HT1080 (cell line): ENCODE data around the gene CDH4. TPM values are rescaled to one million over a fixed set of nuclear protein-coding genes. Genes with fewer than 3 reads are reported as not detected.

ENCODE experiments used
- DNase-seq: peaks from one replicate; pipeline ENCODE4 v3.0.0-alpha.2; 2015; ENCODE audit warnings: low read depth
- total RNA-seq: library from RNA; depleted of rRNA; stranded (reverse); fragments of >200 nt; shearing (Covaris generic); gene quantifications from 2 replicates; pipeline ENCODE4 v1.2.3, GENCODE V29; 2014

Gene CDH4
- total RNA-seq, 1 experiment from 2014 or later = 10.8 TPM

DNA sequence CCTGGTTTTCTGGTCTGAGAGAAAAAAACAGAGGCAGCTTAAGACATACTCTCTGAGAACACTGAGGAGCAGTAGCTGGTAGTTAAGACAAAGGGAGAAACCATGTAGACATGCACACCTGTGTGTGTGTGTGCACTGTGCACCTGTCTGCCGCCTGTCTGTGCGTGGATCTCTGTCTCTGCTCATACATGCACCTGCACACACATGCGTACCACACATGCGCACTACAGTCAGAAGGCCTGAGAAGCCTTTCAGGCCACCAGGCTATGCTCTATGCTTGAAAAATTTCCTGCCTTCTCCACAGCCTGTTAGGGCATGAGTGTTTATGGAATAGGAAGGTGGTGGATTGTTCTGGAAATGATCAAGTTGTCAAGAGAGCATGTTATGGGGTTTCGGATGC lies 103.5 kb downstream of the CDH4 start:
- no peak for DNase-seq

DNA sequence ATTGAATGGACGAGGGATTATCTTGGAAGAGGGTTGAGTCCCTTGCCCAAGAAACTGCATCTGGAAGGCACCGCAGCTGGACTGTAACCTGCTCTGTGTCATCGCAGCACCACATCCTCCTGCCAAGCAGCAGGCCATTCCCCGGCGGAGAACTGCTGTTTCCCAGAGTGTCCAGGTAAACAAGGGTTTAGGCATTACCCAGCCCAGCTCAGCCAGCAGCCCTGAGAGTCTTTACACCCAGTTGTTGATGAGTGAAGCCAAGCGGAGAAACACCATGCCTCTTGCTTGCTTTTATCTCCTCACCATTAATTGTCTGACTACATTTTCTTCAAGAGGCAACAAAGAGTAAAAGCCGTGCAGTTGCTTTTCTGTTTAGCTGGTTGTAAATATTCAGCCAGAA lies 104.1 kb downstream of the CDH4 start:
- DNase-seq = no peak

DNA sequence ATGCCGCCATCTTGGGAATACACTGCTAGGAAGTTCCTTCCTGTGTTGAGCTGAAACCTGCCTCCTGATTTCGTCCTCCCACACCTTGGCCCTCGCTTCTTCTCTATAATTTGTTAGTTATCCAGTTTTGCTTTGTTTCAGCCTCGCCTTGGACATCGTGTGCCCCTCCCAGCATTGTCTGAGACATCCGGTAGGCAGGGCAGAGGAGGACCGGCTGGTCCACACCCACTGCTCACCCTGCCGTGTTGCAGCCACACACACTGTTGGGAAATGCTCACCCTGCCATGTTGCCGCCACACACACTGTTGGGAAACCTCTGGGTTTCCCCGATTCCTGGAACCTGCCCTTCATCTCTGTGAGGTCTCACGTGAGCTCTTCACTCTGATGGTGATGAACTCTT lies 105.1 kb downstream of the CDH4 start:
- DNase-seq = no peak

DNA sequence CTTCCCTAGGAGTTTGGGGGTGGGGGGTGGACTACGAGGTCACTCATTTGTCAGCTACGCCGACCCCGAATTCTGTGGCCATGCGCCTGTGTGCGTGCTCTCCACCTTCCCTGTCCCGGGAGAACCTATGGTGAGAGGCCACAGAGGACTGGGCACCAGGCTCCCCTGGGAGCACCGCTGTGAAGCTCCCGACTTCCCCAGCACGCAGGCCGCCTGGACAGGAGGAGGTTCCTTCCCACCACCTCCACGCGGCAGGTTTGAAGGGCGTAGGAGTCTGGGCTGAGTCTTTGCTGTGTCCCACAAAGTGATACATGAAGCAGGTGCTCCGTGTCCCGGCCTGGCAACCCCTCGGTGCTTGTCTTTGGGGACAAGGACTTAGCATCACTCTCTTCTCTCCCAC lies 107.2 kb downstream of the CDH4 start:
- no peak for DNase-seq

- DNase-seq = no peak
Observed at GRCh38 chr20:61360296-61360695, 108.2 kb downstream of the CDH4 start.

DNA sequence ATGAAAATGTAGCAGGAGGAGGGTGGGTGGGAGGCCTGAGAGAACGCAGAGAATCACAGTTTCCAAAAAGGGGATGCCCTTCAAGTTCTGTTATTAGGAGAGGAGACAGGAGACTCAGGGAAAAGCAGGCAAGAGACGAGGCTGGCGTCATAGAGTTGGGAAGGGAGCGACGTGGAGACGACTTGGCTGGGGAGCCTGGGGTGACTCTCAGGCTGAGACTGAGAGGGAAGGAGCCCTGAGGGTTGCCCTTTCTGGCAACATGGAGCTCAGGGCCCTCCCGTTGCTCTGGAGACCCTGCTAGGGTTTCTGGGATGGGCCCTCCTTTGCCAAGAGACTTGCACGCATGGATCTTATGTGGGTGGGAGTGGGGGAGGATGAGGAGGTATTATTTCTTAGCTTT lies 108.9 kb downstream of the CDH4 start:
- no peak for DNase-seq

DNA sequence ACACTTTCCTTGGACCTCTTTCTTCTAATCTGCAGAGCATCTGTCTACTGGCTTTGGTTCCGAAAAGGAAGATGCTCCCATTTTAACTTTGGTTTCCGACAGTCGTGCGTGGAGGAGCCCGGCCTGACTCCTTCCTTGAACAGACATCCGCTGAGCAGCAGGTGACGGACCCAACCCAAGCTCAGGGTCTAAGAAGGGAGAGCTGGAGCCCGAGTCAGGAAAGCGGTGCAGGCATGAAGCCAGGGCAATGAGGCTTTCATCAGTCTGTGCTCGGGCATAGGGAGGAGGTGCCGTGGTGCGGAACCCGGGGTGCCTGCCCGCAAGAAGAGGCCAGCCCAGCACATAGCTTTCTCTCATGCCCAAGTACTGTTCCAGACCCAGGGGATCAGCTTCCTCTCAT lies 109.4 kb downstream of the CDH4 start:
- DNase-seq = no peak

GRCh38 chr20:61364147-61364546 lies 112.1 kb downstream of the CDH4 start:
- no peak for DNase-seq

DNA sequence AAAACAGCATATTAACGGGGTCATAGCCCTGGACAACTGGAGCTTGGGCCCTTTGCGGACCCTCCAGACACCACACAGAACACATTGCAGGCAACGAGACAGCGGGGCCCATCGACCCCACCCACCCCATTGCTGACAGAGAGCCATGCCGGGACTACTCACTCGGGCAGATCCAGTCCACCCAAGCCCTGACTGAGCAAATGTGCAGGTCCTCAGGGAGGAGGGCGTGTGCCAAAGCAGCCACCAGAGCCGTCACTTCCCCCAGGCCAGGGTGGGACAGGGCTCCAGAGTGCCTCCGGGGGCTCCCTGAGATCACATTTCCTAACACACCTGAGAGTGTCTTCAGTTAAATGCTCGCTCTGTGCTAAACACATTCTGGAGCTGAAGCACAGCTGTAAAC lies 114.9 kb downstream of the CDH4 start:
- DNase-seq = no peak

- DNase-seq = no peak
Observed at GRCh38 chr20:61369731-61370520, 117.9 kb downstream of the CDH4 start.

DNA sequence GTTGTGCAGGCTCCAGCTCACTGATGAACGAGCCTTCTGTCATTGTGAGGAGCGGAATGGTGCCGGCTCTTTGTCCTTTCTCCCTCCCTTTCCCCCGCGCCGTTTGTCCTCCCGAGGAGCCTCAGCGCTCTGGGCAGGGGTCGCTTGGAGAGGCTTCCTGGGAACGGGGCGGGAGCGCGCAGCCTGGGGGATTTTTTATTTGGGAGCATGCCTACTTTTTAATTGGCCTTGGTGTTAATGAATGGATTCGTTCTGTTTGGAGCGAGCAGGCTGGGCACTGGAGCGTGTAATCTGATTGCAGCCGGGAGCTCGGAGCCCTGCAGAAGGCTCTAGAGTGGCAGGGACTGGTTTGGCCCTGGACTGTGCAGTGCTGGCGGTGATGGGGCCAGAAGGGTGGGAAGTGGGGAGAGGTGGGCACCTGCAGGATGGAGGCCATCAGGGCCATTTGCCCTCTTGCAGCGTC lies 118.8 kb downstream of the CDH4 start:
- no peak for DNase-seq

DNA sequence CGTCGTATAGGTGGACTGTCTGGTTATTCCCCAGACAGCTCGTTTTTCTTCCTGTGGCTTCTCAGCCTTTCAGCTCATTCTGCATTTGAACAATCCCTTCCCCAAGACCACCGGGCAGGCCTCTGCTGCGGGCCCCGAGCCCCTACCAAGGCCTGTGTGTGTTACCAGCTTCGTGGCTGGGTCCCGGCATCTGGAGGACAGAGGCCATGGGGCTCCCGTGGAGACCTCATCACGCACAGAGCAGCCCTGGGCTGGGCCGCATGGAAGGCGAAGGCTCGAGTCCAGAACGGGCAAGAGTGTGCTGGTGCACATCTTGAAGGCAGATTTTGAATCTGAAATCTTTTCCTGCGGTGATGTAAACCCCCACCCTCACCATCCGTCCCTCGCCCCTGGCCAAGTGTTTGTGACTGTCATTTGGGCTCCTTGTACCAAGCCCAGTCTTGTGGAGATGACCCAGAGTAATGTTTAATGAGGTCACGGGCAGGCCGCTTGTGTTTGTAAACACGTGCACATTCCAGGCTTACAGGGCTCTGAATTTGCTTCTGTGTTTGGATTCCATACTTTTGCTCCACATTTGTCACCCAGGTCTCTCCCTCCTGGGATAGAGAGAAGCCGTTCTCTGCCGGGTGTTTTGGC lies 119.6 kb downstream of the CDH4 start:
- DNase-seq = no peak

GRCh38 chr20:61372137-61373054 lies 120.3 kb downstream of the CDH4 start:
- DNase-seq = no peak

DNA sequence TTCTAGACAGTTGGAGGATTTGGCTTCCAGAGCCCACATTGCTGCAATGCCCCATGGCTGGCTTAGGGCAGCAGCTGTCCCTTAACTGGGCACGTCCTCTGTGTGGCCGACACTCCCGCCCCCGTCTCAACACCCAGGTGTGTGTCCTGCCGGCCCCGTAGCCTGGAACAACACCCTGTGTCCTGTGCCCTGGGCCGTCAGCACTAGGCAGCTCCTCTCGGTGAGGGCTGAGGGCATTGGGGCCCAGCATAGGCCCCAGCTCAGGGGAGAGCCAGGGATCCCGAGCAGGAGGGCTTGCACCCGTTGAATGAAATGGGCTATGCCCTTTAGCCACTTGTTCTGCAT lies 121.0 kb downstream of the CDH4 start:
- DNase-seq = no peak

GRCh38 chr20:61373956-61374545 lies 122.0 kb downstream of the CDH4 start:
- DNase-seq = no peak

GRCh38 chr20:61376541-61377240 lies 124.6 kb downstream of the CDH4 start:
- no peak for DNase-seq

- no peak for DNase-seq
Observed at GRCh38 chr20:61378694-61379355, 126.8 kb downstream of the CDH4 start.

GRCh38 chr20:61379898-61380544 lies 128.0 kb downstream of the CDH4 start:
- DNase-seq = no peak

GRCh38 chr20:61380545-61380915 lies 128.5 kb downstream of the CDH4 start:
- no peak for DNase-seq

DNA sequence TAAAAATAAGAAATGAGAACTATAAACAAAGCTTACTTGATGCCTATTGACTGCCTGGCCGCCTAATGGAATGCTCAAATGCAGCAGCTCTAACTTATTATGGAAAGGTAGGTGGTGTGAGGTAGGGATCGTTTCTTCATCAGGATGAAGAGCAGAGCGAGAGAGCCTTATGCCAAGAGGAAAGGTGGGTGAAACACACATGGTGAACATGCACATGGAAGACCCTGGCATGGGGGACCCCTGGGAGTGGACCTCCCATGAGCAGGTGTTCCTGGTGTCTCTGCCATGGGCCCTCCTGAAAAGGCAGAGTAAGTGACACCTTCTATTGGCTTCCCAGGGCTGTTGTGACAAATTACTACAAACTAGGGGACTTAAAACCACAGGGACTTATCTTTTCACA lies 130.1 kb downstream of the CDH4 start:
- DNase-seq = no peak
